Measurements from ENCODE around the gene ARL1. TPM values are rescaled to one million over a fixed set of nuclear protein-coding genes. Genes with fewer than 3 reads are reported as not detected.
A peak's percentile ranks its signal among the peaks of the same experiment; 100 is the strongest.

ARL1 gene
- total and polyA plus RNA-seq, 2 of the 13 experiments (the other 11 are each of a cell fraction or from before 2014, with no cell fraction given) = 90.9 to 123 TPM

GRCh38 chr12:101407436-101408345 is at the start of gene ARL1 (continued):
- no peak for TF ChIP-seq BCL6 (CRISPR knock-in tag; IDR thresholded peaks at IDR 0.05)
- peak; percentile 72; the same call in 1 of the 2 replicates for TF ChIP-seq ZC3H13 (CRISPR knock-in tag; IDR thresholded peaks at IDR 0.05)
- 0 out of 2 replicates have a peak, but pooled peaks have one; percentile 35 for TF ChIP-seq ZBTB20 (CRISPR knock-in tag; IDR thresholded peaks at IDR 0.05; ENCODE audit: borderline replicate concordance, low read depth)
- TF ChIP-seq FOXO1 (CRISPR knock-in tag; IDR thresholded peaks at IDR 0.05) = 0 out of 2 replicates have a peak, but pooled peaks have one; percentile 27
- peak; percentile 84 for TF ChIP-seq CREM (IDR thresholded peaks at IDR 0.05)
- TF ChIP-seq CREM (CRISPR knock-in tag; IDR thresholded peaks at IDR 0.05) = 0 out of 2 replicates have a peak, but pooled peaks have one; percentile 3
- peak; percentile 60; the same call in 1 of the 2 replicates for TF ChIP-seq MED1 (CRISPR knock-in tag; IDR thresholded peaks at IDR 0.05)
- 0 out of 2 replicates have a peak, but pooled peaks have one; percentile 45 for TF ChIP-seq ZSCAN29 (CRISPR knock-in tag; conservative IDR thresholded peaks at IDR 0.05)
- no peak for TF ChIP-seq MTA3 (CRISPR knock-in tag; IDR thresholded peaks at IDR 0.05)
- peak; percentile 55; the same call in 1 of the 2 replicates for TF ChIP-seq THAP8 (CRISPR knock-in tag; IDR thresholded peaks at IDR 0.05; ENCODE audit: borderline replicate concordance)
- no peak for TF ChIP-seq PLSCR1 (CRISPR knock-in tag; IDR thresholded peaks at IDR 0.05; ENCODE audit: borderline replicate concordance)
- peak; percentile 43 for TF ChIP-seq RNF2 (conservative IDR thresholded peaks at IDR 0.05; ENCODE audit: low read depth)
- no peak; the same call in 1 of the 2 replicates for TF ChIP-seq AFF4 (CRISPR knock-in tag; IDR thresholded peaks at IDR 0.05)
- TF ChIP-seq FOXJ3 (CRISPR knock-in tag; IDR thresholded peaks at IDR 0.05; ENCODE audit: borderline replicate concordance) = peak; percentile 69
- no peak for TF ChIP-seq ZNF367 (CRISPR knock-in tag; IDR thresholded peaks at IDR 0.05; ENCODE audit: borderline replicate concordance)
- TF ChIP-seq ARID4A (CRISPR knock-in tag; IDR thresholded peaks at IDR 0.05; ENCODE audit: borderline replicate concordance) = peak; percentile 85
- peak; percentile 24; the same call in 1 of the 2 replicates for TF ChIP-seq ZSCAN9 (CRISPR knock-in tag; IDR thresholded peaks at IDR 0.05; ENCODE audit: borderline replicate concordance)

All from HepG2 (cell line).